NOMO-1 treated with DMSO at 0.1 percent for 48 hours (cell line): ENCODE measurements around the gene YARS2.
"Not testable (repeated sequence)": the region's sequence is repeated elsewhere in the genome, so short reads cannot be mapped to it uniquely, and the experiment has no call there.

Source experiments
- DNase-seq: peaks from one replicate; lab custom pipeline; 2025; ENCODE audit not compliant: unreplicated experiment; lab: John Stamatoyannopoulos, UW

Gene YARS2

GRCh38 chr12:32753605-32754004 is 2.1 kb downstream of the YARS2 start:
- DNase-seq = no peak

GRCh38 chr12:32743264-32743663 is 12.4 kb downstream of the YARS2 start:
- no peak for DNase-seq

GRCh38 chr12:32742133-32742532 is 13.6 kb downstream of the YARS2 start:
- DNase-seq = no peak

- no peak for DNase-seq
These were observed 16.4 kb downstream of the YARS2 start for GRCh38 chr12:32739279-32739678.

GRCh38 chr12:32737715-32738114 is 18.0 kb downstream of the YARS2 start:
- no peak for DNase-seq

GRCh38 chr12:32736445-32736844 is 19.3 kb downstream of the YARS2 start:
- no peak for DNase-seq

- no peak for DNase-seq
These were observed 20.7 kb downstream of the YARS2 start for GRCh38 chr12:32734952-32735351.

GRCh38 chr12:32727237-32727636 is 28.5 kb downstream of the YARS2 start:
- DNase-seq = no peak

- DNase-seq = no peak
These were observed 29.4 kb downstream of the YARS2 start for GRCh38 chr12:32726286-32726685.

- DNase-seq = not testable (repeated sequence)
These were observed 30.4 kb downstream of the YARS2 start for GRCh38 chr12:32725308-32725707.

- no peak for DNase-seq
These were observed 36.8 kb downstream of the YARS2 start for GRCh38 chr12:32718926-32719325.

GRCh38 chr12:32714772-32715171 is 40.9 kb downstream of the YARS2 start:
- DNase-seq = no peak

GRCh38 chr12:32708926-32709325 is 46.8 kb downstream of the YARS2 start:
- DNase-seq = no peak

GRCh38 chr12:32706335-32707024 is 49.2 kb downstream of the YARS2 start:
- DNase-seq = no peak

- no peak for DNase-seq
These were observed 49.9 kb downstream of the YARS2 start for GRCh38 chr12:32705783-32706182.

- no peak for DNase-seq
These were observed 52.8 kb downstream of the YARS2 start for GRCh38 chr12:32702946-32703345.

- no peak for DNase-seq
These were observed 53.2 kb downstream of the YARS2 start for GRCh38 chr12:32702473-32702872.

GRCh38 chr12:32699437-32699836 is 56.3 kb downstream of the YARS2 start:
- not testable (repeated sequence) for DNase-seq

- DNase-seq = no peak
These were observed 57.4 kb downstream of the YARS2 start for GRCh38 chr12:32698285-32698684.

- DNase-seq = no peak
These were observed 58.3 kb downstream of the YARS2 start for GRCh38 chr12:32697445-32697844.
